ENCODE data around the gene AZIN2.
"Not testable (repeated sequence)": the region's sequence is repeated elsewhere in the genome, so short reads cannot be mapped to it uniquely, and the experiment has no call there.

The AZIN2 gene

GRCh38 chr1:33131191-33131590 lies 50.2 kb downstream of the AZIN2 start:
- DNase-seq: no peak

- no peak for DNase-seq
Observed at GRCh38 chr1:33132549-33132948, 51.6 kb downstream of the AZIN2 start.

GRCh38 chr1:33133478-33134105 lies 52.6 kb downstream of the AZIN2 start:
- DNase-seq: no peak

- DNase-seq: not testable (repeated sequence)
Observed at GRCh38 chr1:33136041-33136440, 55.1 kb downstream of the AZIN2 start.

DNA sequence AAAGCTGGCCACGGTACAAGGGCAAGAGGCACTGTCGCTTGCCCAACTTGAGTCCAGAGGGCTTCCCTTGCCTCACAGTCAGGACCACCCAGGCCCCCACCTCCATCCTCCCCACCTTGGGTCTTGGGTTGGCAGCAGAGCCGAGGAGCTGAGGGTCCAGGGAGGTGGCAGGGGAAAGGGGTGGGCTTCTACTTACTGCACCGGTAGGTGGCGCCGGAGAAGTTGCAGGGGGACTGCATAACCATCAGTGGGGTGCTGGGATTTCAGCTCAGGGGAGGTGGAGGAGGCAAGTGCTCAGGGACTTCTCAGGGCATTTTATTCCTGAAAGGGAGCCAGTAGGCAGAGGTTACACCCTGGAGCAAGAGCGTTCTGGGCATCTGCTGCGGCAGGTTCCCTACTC lies 56.8 kb downstream of the AZIN2 start:
- DNase-seq: no peak

DNA sequence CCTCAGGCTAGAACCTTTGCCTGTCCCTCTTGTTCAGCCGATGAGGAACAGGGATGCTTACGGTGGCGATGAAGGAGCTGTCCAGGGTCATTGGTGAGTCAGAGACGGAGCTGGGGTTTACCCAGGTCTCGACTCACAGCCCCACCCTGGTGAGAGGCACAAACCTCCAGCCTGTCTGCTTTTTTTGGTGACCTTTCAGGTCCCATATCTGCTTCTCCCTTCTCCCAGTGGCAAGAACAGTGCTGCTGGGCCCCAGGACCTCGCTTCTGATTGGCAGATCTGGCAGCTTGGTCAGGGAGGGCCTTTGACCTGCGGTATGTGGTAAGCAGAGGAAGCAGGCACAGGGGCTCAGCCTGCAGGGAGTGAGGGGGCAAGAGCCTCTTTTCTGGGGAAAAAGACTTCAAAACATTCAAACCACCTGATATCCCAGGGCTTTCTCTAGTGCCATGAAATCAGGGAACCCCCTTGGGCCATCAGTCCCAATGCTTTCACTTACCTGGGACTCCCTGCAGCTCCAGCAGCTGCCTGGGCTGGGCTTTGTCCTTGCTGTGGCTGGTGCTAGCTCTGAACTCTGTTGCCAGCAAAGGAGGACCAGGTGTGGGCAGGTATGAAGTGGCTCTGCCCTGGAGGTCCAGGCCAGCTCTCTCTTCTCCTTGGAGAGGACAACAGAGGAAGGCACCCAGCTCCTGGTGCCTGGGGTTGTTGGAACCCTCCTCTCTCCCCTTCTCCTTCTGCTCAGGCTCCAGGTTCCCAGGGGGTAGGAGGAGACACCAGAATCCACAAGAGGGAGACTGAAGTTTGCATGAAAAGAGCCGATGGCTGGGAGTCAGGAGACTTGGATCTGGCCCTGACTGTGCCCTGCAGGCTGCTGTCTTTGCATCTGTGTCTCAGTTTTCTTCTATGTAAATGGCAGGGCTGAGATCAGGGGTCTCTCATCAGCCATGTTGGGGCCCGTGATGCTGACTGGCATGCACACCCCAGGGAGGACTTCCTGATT lies 59.5 kb downstream of the AZIN2 start:
- no peak for DNase-seq

DNA sequence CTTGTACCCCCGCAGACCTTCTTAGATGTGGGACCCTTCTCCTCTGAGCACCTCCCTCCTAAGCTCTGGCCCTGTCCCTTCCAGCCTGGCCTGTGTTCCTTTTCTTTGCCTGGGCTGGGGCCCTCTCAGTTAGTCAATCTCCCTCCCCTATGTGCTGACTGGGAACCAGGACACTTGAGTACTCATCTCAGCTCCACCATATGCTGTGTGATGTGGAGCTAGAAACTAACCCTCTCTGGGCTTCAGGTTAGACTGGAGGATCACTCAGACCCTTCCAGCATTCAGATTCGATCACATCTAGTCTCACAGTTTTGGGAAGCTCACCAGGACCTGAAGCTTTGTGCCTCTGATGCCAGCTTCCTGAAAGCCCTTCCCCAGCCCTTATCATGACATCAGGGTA lies 60.3 kb downstream of the AZIN2 start:
- DNase-seq: no peak

DNA sequence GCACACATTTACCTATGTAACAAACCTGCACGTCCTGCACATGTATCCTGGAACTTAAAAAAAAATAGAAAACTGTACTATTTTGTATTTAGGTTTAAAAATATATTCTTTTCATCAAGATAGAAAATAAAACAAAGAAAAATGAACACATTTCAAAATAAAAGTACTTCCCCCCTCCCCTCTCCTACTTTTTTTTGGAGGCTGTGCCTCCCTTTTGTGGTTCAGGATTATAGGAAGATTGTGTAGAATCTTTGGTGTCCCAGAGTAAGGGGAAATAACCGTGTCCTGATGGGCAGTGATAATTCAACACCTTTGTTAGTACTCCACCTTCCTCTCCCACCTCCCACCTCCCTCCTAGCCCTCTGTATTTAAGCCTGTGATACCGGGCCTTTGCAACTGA lies 60.8 kb downstream of the AZIN2 start:
- no peak for DNase-seq

DNA sequence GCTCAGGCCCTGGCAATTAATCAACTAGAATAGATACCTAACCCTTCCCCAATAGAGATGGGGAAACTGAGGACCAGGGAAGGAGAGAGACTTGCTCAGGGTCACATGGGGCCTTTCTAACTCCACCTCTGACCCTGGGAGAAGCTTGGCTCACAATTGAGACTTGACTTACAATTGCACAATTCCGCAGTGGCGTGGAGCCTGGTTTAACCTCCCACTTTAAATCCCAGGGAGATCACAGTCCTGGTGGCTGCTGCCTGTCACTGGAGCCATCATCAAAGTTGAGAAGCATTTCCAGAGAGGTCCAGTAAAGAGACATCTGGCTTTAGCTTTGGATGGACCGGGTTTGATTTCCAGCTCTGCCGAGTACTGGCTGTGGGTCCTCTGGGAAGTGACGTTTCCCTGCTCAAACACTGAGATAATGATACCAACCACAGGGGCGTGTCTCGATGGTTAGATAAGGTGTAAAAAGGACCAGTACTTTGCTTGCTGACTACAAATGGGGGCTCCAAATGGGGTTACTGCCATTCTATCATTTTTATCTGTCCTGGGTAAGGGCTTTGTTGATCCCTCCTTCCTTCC lies 61.6 kb downstream of the AZIN2 start:
- DNase-seq: no peak

DNA sequence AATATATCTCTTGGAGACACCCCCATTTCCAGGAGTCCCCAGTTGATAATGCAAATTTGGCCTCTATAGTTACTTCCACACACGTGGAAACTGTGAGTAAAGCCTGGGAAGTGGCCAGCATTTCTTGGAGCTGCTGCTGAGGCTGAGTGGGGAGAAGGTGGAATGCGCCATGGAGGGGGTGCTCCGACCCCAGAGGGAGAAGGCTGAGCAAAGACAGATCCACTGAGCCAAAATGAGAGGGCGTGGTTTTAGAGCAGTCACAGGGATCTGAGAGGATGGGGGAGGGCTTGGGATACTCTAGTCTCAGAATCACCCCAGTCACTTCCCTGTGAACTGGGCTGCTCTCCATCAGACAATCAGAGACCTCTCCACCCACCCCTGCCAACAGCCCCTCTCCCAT lies 62.2 kb downstream of the AZIN2 start:
- no peak for DNase-seq

DNA sequence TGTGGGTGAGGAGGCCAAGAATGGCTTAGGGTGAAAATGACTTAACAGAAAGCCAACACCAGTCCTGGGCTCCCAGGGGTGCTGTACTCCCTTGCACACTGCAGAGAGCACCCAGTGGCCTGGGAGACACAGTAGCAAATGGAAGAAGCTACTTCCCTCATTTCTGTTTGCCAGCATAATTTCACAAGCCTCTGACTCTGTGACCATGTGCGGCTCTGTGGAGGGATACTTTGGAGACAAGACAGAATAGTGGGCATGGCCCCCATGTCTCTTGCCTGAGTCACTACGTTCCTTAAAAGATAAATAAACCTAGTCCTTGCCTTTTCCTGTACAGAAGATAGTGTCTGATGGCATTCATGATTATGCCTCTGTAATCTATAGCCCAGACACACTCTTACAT lies 62.7 kb downstream of the AZIN2 start:
- no peak for DNase-seq

GRCh38 chr1:33146003-33146402 lies 65.0 kb downstream of the AZIN2 start:
- no peak for DNase-seq

- no peak for DNase-seq
Observed at GRCh38 chr1:33147275-33147996, 66.5 kb downstream of the AZIN2 start.

GRCh38 chr1:33147997-33148314 lies 67.0 kb downstream of the AZIN2 start:
- no peak for DNase-seq

- no peak for DNase-seq
Observed at GRCh38 chr1:33148615-33149014, 67.7 kb downstream of the AZIN2 start.

GRCh38 chr1:33149453-33150190 lies 68.7 kb downstream of the AZIN2 start:
- DNase-seq: no peak

- DNase-seq: no peak
Observed at GRCh38 chr1:33150522-33150921, 69.6 kb downstream of the AZIN2 start.

GRCh38 chr1:33151116-33151515 lies 70.2 kb downstream of the AZIN2 start:
- no peak for DNase-seq

GRCh38 chr1:33152685-33153432 lies 71.9 kb downstream of the AZIN2 start:
- DNase-seq: no peak

DNA sequence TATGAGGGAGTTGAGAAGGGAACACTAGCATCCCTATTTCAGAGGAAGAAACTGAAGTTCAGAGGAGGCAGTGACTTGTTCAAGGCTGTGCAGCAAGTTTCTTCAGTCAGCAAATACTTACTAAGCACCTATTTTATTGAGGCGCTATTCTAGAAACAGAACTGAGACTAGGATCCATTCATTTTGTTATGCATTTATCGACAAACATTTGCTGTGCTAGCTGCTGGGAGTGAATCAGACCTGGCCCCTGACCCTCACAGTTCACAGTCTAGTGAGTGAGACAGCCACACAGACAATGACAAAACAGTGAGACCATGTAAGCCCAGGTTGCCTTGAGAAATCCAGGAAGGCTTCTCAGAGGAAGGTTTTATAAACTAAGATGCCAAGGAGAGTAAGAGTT lies 72.7 kb downstream of the AZIN2 start:
- no peak for DNase-seq

DNA sequence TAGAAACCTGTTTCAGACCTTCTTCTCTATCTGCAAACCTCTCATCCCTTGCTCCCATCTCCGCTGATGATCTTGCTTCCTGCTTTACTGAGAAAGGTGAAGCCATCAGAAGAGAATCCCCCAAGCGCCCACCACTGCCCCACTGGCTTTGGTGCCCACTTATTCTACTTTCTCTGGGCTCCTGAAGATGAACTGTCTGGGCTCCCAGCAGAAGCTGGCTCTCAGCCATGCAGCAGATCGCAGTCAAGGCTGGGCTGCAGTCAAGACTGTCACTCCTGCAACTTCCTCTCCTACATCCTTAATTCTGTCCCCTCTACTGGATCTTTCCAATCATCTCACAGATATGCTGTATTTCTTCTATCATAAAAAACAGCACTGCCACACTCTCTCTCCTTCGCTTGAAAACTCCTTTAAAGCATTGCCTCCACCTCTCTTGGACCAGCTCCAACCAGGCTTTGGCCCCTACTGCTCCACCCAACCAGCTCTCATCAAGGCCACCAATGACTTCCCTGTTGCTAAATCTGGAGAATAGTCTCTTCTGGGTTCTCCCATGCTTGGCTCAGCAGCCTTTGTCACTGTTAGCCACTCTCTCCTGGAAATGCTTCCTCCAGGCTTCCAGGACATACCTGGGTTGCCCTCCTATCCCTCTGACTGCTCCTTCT lies 75.1 kb downstream of the AZIN2 start:
- DNase-seq: no peak
